Mesendoderm (in vitro differentiated cells): Measurements from ENCODE around the gene TMEM44. TPM values are rescaled to one million over a fixed set of nuclear protein-coding genes. Genes with fewer than 3 reads are reported as not detected.

Experiments
- DNase-seq: peaks from one replicate; pipeline ENCODE4 v3.0.0; 2013
- H2AK5ac ChIP-seq: 2 replicates; pipeline ENCODE4 v1.6.1; 2013; ENCODE audit warnings: low read length, inconsistent platforms
- H2BK120ac ChIP-seq: 2 replicates; pipeline ENCODE4 v1.6.1; 2013; ENCODE audit warnings: low read depth, mild to moderate bottlenecking, low read length, moderate library complexity, mixed read lengths
- H2BK15ac ChIP-seq: replicated peaks from 2 replicates; pipeline ENCODE4 v1.6.1; 2013; ENCODE audit warnings: low read depth, mild to moderate bottlenecking, moderate library complexity
- H2BK5ac ChIP-seq: 2 replicates; pipeline ENCODE4 v1.6.1; 2013; ENCODE audit warnings: low read length, inconsistent platforms
- H3K18ac ChIP-seq: 2 replicates; pipeline ENCODE4 v1.6.1; 2013; ENCODE audit warnings: mild to moderate bottlenecking, low read length, mixed read lengths
- H3K23ac ChIP-seq: one replicate; pipeline ENCODE4 v1.6.1; 2013; ENCODE audit warnings: low read length
- H3K27ac ChIP-seq: 2 replicates; pipeline ENCODE4 v1.5.1; 2013; ENCODE audit warnings: low read depth, mild to moderate bottlenecking, inconsistent platforms, low read length, moderate library complexity
- H3K27me3 ChIP-seq: 2 replicates; pipeline ENCODE4 v1.6.1; 2013; ENCODE audit warnings: low read length, control low read depth, mild to moderate bottlenecking, inconsistent platforms; ENCODE audit not compliant: insufficient read depth, poor library complexity
- H3K36me3 ChIP-seq: 2 replicates; pipeline ENCODE4 v1.6.1; 2013; ENCODE audit warnings: low read length, inconsistent platforms; ENCODE audit not compliant: control insufficient read depth, insufficient read depth
- H3K4ac ChIP-seq: one replicate; pipeline ENCODE4 v1.6.1; 2013; ENCODE audit warnings: low read depth, mild to moderate bottlenecking, low read length, moderate library complexity
- H3K4me1 ChIP-seq: 2 replicates; pipeline ENCODE4 v1.6.1; 2013; ENCODE audit warnings: low read depth, low read length, inconsistent platforms; ENCODE audit not compliant: control insufficient read depth
- H3K4me2 ChIP-seq: 2 replicates; pipeline ENCODE4 v1.6.1; 2013; ENCODE audit warnings: low read length
- H3K4me3 ChIP-seq: 2 replicates; pipeline ENCODE4 v1.5.1; 2013; ENCODE audit warnings: mild to moderate bottlenecking, low read length
- H3K56ac ChIP-seq: one replicate; pipeline ENCODE4 v1.6.1; 2013; ENCODE audit warnings: low read length
- H3K79me1 ChIP-seq: 2 replicates; pipeline ENCODE4 v1.6.1; 2013; ENCODE audit warnings: low read length, inconsistent platforms
- H3K79me2 ChIP-seq: 2 replicates; pipeline ENCODE4 v1.6.1; 2013; ENCODE audit warnings: mild to moderate bottlenecking, low read length; ENCODE audit not compliant: control insufficient read depth, insufficient read depth
- H3K9ac ChIP-seq: 2 replicates; pipeline ENCODE4 v1.6.1; 2013; ENCODE audit warnings: low read length, inconsistent platforms
- H4K5ac ChIP-seq: one replicate; pipeline ENCODE4 v1.6.1; 2013; ENCODE audit warnings: low read length
- H4K8ac ChIP-seq: one replicate; pipeline ENCODE4 v1.6.1; 2013; ENCODE audit warnings: low read depth, mild to moderate bottlenecking, control low read depth, low read length, moderate library complexity
- WGBS: extraction: QIAGEN DNeasy Blood & Tissue Kit; methylation state at CpG from one replicate; pipeline ENCODE4 v1.1.7; 2013; ENCODE audit warnings: low lambda C conversion rate, missing lambda C conversion rate; ENCODE audit not compliant: insufficient coverage; ENCODE audit errors: extremely low coverage; 5-methylcytosine and 5-hydroxymethylcytosine counted together
- small RNA-seq: library from polyadenylated mRNA; stranded (forward); fragments of <200 nt; extraction: miRNeasy Mini kit (QIAGEN cat#:217004); gene quantifications from one replicate; pipeline ENCODE3, GENCODE V24; 2013; ENCODE audit not compliant: insufficient read depth

The TMEM44 gene

DNA sequence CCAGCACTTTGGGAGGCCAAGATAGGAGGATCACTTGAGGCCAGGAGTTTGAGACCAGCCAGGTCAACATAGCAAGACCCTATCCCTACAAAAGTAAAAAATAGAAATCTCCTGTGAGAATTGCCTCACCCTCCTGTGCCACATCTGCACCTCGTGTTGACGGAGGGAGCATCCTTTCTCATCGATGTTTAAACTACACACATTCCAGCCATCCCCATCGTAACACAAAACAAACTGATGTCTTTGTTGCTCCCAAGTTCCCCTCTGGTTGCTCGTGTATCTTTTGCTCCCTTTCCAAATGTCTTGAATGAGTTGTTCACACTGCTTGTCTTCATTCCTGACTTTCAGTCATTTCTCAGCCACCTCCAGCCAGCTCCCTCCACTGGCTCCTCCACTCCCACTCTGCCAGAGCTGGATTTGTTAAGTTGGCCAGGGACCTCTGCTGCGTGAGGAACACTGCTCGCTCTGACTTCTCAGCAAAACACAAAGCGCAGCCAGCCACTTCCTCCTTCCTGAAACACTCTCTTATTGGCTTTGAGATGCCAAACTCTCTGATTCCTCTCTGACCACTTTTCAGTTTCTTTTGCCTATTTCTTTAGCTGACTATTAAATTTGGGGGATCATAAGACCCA lies 92.8 kb downstream of the TMEM44 start:
- Histone ChIP-seq H4K8ac (no peak overlapping the region), H3K4me1 (no peaks in the 10 kb centered on the region), H3K23ac (no peak overlapping the region), H3K79me1 (no peaks in the 10 kb centered on the region), H3K4me3 (no peak overlapping the region), H3K4me2 (no peak overlapping the region), H2BK5ac (no peak overlapping the region), H2AK5ac (no peak overlapping the region), H3K27me3 (no peaks in the 10 kb centered on the region), H3K36me3 (no peaks in the 10 kb centered on the region), H3K79me2 (no peaks in the 10 kb centered on the region), H4K5ac (no peak overlapping the region), H3K4ac (no peak overlapping the region), H2BK120ac (no peak overlapping the region), H2BK15ac (no peak overlapping the region), H3K18ac (no peak overlapping the region), H3K27ac (no peak overlapping the region), H3K56ac (no peak overlapping the region), H3K9ac (no peak overlapping the region)
- no peak for DNase-seq
- no CpG with 5 or more reads among the region's 8 CpGs for WGBS

DNA sequence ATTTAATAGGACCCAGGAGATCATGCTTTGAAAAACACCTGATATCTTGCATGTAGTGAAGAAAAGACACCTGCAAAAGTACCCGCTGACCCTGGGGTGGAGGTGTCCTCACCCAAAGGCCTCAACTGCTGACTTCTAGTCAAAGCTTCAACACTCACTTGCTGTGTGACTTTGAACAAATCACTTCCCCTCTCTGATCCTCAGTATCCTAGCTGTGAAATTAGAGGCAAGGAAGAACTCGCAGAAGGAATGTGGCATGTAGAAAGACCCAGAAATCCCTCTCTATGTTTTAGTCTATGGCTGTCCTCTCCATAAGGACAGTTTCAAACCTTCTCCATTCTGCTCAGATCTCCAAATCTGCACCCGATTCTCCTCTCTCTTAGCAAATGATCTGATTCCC lies 93.7 kb downstream of the TMEM44 start:
- H2BK120ac ChIP-seq: no peak overlapping the region
- WGBS: no CpG with 5 or more reads among the region's 3 CpGs
- no peak overlapping the region for H4K8ac ChIP-seq
- no peak overlapping the region for H3K27ac ChIP-seq
- no peaks in the 10 kb centered on the region for H3K36me3 ChIP-seq
- no peaks in the 10 kb centered on the region for H3K79me1 ChIP-seq
- H4K5ac ChIP-seq: no peak overlapping the region
- no peak overlapping the region for H2BK5ac ChIP-seq
- H2AK5ac ChIP-seq: no peak overlapping the region
- no peaks in the 10 kb centered on the region for H3K4me1 ChIP-seq
- H3K4ac ChIP-seq: no peak overlapping the region
- H3K79me2 ChIP-seq: no peaks in the 10 kb centered on the region
- H3K18ac ChIP-seq: no peak overlapping the region
- H3K23ac ChIP-seq: no peak overlapping the region
- H3K27me3 ChIP-seq: no peaks in the 10 kb centered on the region
- no peak for DNase-seq
- H3K56ac ChIP-seq: no peak overlapping the region
- no peak overlapping the region for H2BK15ac ChIP-seq
- no peak overlapping the region for H3K4me2 ChIP-seq
- H3K9ac ChIP-seq: no peak overlapping the region
- H3K4me3 ChIP-seq: no peak overlapping the region

DNA sequence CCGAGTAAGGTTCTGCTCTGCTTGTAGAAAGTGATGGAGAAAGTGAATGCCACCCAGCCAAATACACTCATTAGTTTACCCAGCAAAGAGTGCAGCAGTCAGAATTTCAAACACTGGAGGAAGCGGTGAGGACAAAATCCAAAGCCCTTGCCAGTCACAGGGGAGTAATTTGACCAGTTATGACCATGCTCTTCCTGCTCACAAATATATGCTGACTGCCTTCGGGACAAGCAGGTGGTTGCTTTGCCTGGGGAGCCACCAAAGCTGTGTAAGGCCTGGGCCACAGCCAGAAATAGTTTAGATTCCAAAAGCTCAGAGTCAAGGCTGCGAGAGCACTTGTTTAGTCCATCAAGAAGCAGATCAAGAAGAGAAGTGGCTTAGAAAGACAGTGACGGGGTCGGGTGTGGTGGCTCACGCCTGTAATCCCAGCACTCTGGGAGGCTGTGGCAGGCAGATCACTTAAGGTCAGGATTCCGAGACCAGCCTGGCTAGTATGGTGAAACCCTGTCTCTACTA lies 95.4 kb downstream of the TMEM44 start:
- Histone ChIP-seq H2BK120ac (no peak overlapping the region), H3K23ac (no peak overlapping the region), H3K4me1 (no peaks in the 10 kb centered on the region), H3K4me2 (no peak overlapping the region), H3K79me1 (no peaks in the 10 kb centered on the region), H4K8ac (no peak overlapping the region), H3K4me3 (no peak overlapping the region), H3K18ac (no peak overlapping the region), H2AK5ac (no peak overlapping the region), H4K5ac (no peak overlapping the region), H3K4ac (no peak overlapping the region), H2BK15ac (no peak overlapping the region), H3K36me3 (no peaks in the 10 kb centered on the region), H3K27ac (no peak overlapping the region), H3K56ac (no peak overlapping the region), H3K79me2 (no peaks in the 10 kb centered on the region), H3K27me3 (no peaks in the 10 kb centered on the region), H2BK5ac (no peak overlapping the region), H3K9ac (no peak overlapping the region)
- peak; percentile 29 for DNase-seq
- WGBS: no CpG with 5 or more reads among the region's 8 CpGs

Small RNA genes within 50 kb of the gene (small RNA-seq; reads per million reads assigned to genes)
- gene AC046143.2: not detected
